GM12891 (cell line): Measurements from ENCODE around the gene KRT16.
"Not testable (repeated sequence)": the region's sequence is repeated elsewhere in the genome, so short reads cannot be mapped to it uniquely, and the experiment has no call there.

Experiments used
- DNase-seq: peaks from one replicate; pipeline ENCODE4 v3.0.0; 2011; ENCODE audit warnings: low spot score; ENCODE audit not compliant: insufficient read length
- FAIRE-seq: peaks from 2 replicates; lab custom pipeline; 2011; peaks lifted over from hg19 to GRCh38; lab: Jason Lieb, UNC
- PAX5 ChIP-seq: IDR thresholded peaks from 2 replicates; pipeline ENCODE4 v1.6.1; 2011; ENCODE audit warnings: low read length, moderate library complexity, mild to moderate bottlenecking; ENCODE audit not compliant: insufficient read depth, severe bottlenecking
- POLR2A ChIP-seq: IDR thresholded peaks from 2 replicates; pipeline ENCODE4 v1.6.1; 2011; ENCODE audit warnings: low read depth, low read length, control low read depth
- POLR2AphosphoS5 ChIP-seq: IDR thresholded peaks from 2 replicates; pipeline ENCODE4 v1.6.1; 2011; ENCODE audit warnings: low read depth, low read length, control low read depth
- POU2F2 ChIP-seq: IDR thresholded peaks from 2 replicates; pipeline ENCODE4 v1.6.1; 2011; ENCODE audit warnings: low read depth, mild to moderate bottlenecking, control low read depth, low read length, moderate library complexity
- SPI1 ChIP-seq: IDR thresholded peaks from 2 replicates; pipeline ENCODE4 v1.6.1; 2011; ENCODE audit warnings: low read depth, low read length, control low read depth
- TAF1 ChIP-seq: IDR thresholded peaks from 2 replicates; pipeline ENCODE4 v1.6.1; 2011; ENCODE audit warnings: low read depth, low read length, control low read depth

KRT16 gene

DNA sequence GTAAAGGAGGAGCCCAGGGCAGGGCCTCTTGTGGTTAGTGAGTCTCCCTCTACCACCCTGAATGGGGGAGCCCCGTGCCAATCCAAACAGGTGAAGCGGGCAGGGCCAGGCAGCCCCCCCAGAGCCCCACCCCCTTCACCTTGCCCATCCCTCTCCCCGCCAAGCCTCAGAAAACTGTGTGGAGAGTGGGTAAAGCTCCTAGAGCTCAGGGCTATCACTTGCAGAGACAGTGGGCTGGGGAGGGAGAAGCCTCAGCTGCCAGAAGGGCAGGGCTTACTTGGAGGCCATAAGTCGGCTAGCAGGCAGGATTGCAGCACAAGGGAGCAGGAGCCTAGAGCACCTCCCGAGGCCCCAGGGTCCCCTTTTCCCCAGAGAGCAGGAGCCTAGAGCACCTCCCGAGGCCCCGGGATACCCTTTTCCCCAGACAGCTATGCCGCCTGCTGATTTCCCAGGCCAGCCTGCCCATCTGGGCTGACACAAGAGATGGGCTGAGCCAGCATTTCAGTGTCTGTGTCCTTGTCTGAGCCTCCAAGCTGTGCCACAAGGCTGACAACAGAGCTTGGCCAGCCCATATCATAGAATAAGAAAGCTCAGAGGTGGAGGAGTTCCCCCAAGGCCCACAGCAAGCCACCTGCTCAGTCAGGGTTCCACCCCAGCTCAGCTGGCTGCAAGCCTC, 19.1 kb downstream of the KRT16 start:
- TF ChIP-seq POLR2A (no peak), TAF1 (no peak), PAX5 (no peak), POU2F2 (no peak), POLR2AphosphoS5 (no peak), SPI1 (no peak)
- FAIRE-seq (no peak), DNase-seq (no peak)

DNA sequence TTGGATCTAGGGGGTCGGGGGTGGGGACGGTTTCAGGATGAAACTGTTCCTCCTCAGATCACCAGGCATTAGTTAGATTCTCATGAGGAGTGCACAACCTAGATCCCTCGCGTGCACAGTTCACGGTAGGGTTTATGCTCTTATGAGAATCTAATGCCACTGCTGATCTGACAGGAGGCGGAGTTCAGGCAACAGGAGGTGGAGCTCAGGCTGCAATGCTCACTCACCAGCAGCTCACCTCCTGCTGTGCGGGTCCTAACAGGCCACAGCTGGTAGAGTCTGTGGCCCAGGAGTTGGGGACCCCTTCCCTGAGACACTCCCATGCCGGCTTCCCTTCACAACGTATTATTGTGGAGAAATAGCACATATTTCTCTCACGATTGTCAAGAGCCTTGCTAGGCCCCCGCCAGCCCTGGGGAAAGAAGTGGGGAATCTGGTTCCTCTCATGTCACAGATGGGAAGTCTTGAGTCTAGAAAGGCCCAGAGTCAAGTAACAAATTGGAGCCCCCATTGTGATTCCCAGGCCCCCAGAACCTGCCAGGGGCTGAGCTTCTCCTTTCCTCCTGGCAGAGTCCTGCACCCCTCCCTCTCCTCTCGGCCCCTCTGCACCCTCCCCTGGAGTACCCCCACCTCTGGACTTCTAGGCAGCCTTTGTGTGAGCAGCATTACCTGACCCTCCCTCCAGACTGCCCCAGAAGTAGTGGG, 19.8 kb downstream of the KRT16 start:
- DNase-seq, result no peak
- TF ChIP-seq POLR2AphosphoS5 (no peak), PAX5 (no peak), POU2F2 (no peak), SPI1 (no peak), POLR2A (no peak), TAF1 (no peak)
- no peak for FAIRE-seq

DNA sequence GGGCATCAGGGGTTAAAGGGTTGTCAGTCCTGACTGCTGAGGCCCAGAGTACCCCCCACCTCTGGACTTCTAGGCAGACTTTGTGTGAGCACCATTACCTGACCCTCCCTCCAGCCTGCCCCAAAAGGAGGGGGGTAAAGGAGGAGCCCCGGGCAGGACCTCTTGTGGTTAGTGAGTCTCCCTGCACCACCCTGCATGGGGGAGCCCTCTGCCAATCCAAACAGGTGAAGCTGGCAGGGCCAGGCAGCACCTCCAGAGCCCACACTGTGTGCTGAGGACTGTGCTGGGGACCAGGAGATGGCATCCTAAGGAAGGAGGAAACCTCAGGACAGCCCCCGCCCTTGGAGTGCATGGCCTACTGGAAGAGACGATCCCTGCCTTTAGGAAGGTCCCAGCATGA, 23.3 kb downstream of the KRT16 start:
- DNase-seq, result no peak
- no peak for FAIRE-seq
- no peak for TF ChIP-seq SPI1
- no peak for TF ChIP-seq POU2F2
- TF ChIP-seq PAX5, result no peak

DNA sequence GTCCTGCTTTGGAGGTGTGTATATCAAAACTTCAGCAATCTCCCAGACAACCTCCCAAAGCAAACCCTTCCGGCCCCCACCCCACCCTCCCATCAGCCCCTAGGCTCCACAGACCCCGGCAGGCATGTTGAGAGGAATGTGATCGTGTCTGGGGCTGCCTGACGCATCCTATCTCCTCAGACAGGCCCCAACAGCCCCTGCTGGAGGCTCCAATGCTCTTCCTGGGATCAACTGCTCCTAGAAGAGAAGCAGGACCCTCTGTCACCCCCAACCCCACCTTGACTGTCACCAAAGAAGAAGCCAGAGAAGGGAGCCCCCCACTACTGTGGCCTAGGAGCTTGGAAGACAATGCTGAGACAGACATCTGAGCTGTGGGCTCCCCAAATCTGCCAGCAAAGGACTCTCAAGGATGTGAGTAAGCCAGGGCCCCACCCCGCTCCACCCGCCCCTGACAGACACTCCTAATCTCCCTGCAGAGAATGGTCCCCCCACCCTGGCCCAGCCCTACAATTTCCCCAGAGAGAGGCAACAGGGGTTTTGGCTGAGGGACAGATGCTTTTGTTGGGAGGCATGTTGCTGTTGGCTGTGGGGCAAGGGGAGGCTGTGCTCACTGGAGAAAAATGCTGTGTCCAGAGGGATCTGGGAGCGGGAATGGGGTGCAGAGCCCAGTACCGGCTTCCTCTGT, 24.3 kb downstream of the KRT16 start:
- DNase-seq, result no peak
- FAIRE-seq, result no peak
- TF ChIP-seq POU2F2, result no peak
- no peak for TF ChIP-seq PAX5
- no peak for TF ChIP-seq TAF1
- TF ChIP-seq POLR2A, result no peak
- TF ChIP-seq SPI1, result no peak

DNA sequence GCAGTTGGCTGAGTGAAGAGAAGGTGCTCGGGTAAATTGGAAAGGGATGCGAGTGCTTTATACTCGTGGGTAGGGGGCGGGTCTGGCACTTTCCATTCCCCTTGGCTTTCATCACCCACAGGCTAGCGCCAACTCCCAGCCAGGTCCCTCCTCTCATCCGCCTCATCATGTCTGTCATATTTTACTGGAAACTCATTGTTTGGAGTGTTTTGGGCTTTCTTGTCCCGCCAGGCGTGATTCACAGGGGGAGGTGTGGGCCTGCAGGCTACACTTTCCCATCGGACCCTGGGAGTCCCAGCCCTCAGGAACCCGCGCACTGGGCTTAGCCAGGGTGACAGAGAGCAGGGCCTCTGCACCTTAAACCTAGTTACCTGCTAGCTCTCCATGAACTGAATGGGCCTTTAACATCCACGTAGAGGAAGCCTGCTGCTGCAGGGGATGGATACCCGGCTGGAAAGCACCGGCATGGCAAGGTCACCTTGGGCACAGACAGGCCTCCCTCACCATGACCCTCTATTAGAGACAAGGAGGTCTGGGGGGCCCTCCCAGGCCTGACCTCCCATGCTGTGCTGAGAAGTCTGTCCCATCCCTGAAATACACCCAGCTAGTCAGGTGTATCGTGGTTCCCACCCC, 25.6 kb downstream of the KRT16 start, which contains the start of gene KRT14:
KRT14 (minus strand) TSS at position 33 of the 633 bp plus-strand sequence. CDS start 61 bp downstream, outside the sequence.
- no peak for DNase-seq
- no peak for FAIRE-seq
- TF ChIP-seq POU2F2 (no peak), POLR2A (no peak), POLR2AphosphoS5 (no peak), SPI1 (no peak), TAF1 (no peak), PAX5 (no peak)

DNA sequence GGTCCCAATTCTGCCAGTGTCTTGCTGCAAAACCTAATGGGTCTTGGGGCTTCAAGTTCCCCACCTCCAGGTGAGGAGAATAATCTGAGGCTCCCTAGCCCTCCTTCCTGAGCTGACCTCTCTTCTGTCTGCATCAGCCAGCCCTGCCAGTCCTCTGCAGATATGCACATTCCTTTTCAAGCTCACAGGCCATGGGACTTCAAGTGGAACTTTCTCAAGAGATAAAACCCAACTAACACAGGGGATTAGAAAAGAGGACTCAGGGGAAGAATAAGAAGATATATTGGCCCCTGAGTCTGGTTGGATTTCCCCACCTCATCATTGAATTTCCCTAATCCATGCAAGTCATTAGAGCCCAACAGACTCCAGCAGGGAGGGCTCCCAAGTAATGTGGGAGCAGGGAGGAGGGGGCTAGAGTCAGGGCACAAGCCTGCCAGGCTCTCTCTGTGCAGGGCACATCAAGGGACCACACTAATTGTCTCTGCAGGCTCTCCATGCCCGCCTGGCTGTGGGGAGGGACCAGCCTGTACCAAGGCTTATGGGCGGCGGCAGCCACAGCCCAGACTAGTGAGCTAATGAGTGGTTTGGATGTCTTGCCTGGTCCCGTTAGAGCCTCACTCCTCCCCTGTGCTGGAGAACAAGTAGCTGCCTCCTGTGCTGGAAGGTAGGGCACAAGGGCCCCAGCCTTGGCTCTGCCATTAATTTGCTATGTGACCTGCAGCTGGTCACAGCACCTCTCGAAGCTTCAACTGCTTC, 27.1 kb downstream of the KRT16 start:
- TF ChIP-seq POLR2A (no peak), POU2F2 (no peak), PAX5 (no peak), TAF1 (no peak), SPI1 (no peak), POLR2AphosphoS5 (no peak)
- FAIRE-seq (no peak), DNase-seq (no peak)

DNA sequence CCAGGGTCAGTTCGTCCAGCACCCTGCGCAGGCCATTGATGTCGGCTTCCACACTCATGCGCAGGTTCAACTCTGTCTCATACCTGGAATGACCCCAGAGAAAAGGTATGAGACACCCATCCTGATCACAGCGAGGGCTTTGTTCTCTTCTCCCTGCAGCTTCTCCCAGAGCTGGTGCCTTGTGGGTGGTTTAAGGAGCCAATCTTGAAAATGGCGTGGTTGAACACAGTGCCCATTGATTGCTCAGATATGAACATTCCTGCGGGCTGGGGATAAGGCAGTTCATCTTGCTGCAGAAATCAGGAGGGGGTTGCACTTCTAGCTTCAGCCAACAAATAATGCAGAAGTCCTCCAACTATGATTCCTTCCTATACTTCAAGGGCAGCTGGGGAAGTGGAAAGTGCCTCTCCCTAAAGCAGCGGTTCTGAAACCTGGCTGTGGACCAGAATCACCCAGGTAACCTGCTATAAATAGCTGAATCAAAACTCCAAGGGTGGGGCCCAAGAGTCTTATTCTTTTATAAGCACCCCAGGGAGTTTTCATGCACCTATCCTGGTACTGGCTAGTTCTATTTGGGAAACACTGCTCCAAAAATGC, 28.1 kb downstream of the KRT16 start:
- not testable (repeated sequence) for DNase-seq, FAIRE-seq

DNA sequence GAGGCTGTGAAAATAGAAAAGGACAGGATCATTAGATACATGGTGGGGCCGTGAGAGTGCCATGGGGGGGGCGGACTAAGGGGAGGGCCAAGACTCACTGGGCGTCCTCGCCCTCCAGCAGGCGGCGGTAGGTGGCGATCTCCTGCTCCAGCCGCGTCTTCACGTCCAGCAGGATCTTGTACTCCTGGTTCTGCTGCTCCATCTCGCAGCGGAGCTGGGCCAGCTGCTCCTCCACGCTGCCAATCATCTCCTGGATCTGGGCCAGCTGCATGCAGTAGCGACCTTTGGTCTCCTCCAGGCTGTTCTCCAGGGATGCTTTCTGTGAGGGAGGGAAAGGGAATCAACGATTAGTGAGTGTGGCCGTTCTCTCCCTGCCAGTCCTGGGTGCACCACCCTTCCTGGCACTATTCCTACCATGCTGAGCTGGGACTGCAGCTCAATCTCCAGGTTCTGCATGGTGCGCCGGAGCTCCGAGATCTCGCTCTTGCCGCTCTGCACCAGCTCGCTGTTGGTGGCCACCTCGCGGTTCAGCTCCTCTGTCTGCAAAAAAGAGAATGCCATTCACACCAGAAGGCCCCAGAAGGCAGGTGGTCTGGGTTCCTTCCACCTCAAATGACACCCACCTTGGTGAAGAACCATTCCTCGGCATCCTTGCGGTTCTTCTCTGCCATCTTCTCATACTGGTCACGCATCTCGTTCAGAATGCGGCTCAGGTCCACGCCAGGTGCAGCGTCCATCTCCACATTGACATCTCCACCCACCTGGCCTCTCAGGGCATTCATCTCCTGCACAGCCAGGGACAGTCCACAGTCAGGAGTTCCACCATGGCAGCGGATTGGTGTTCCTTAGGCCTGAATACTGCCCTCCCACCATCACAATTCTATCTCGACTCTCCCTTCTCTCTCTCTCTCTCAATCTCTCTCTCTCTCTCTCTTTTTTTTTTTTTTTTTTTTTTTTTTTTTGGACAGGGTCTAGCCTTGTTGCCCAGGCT, 29.1 kb downstream of the KRT16 start:
- TF ChIP-seq TAF1 (no peak), SPI1 (no peak), PAX5 (no peak), POLR2A (no peak), POLR2AphosphoS5 (no peak), POU2F2 (no peak)
- FAIRE-seq, result no peak

DNA sequence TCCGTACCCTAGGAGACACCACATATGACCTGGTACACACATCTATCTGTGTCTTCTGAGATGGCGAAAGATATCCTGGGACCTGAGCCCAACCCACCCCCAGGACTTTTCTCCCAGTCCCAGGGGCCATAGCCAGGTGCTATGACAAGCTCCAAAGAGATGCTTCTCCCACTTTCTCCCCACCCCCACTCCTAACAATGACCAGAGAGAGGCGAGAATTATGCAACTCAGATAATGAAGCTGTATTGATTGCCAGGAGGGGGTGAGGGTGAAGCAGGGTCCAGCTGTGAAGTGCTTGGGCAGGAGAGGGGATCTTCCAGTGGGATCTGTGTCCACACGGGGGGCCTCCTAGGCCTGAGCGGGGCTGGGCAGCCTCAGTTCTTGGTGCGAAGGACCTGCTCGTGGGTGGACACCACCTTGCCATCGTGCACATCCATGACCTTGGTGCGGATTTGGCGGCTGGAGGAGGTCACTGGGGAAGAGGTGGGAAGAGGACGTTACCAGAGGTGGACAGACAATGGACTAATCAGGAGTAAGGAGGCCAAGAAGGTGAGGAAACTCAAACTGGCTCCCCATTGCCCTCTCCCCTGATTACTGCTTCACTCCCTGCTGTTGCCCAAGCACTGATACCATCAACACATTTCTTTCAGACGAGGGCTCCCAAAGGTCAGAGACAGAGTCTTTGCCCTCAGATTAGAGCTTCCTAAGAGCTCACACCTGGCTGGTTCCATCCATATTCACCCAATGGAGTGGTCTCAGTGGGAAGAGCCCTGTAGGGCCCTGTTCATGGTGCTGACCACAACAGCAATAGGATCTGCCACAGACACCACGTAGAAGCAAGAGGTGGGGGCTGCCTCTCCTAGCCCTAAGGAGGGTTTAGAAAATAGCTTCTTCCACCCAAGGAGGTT, 30.3 kb downstream of the KRT16 start:
- not testable (repeated sequence) for FAIRE-seq

More for the DNA sequence above, 29.1 kb downstream of the KRT16 start:
- no peak for DNase-seq

More for the DNA sequence above, 30.3 kb downstream of the KRT16 start:
- DNase-seq, result not testable (repeated sequence)
